Measurements from ENCODE around the gene PDE9A.

Gene PDE9A

DNA sequence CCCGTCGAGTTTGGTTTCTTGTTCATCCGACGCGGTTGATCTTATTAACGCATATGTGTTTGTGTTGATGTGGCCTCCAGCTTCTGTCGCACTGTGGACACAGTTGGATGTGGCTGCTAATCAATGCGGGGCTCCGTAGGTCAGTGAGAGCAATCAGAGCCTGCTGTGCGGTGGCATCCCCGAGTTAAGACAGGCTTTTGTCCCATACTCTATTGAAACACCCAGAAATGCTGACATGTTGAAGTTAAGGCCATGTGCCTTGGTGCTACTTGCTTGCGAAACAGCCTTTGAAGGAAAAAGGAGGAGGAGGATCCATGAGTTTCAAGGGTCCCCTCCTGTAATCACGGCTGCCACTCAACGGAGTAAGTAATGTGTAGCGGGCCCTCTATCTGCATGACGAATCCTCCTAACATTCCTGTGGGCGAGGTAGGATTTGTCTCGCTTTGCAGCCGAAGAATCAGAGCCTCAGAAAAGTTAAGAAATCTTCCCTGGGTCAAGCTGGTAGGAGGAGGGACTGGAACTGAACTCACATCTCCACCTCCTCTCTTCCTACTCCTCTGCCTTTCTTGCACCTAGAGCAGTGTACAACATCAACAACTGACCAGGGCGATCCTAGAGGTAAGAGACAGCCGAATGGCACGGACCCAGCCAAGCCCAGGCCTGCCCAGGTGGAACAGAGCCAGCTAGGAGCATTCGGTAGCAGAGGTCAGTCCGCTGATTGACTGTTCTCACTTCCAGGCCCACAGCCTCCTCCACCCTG lies 19.5 kb downstream of the PDE9A start:
- WGBS, 2 experiments: 53 to 54% methylated on average over 24 of the region's 24 CpGs
- no peak overlapping the region for H3K4me3 ChIP-seq (ENCODE audit: insufficient read depth, low read depth, low read length)
- H3K4me1 ChIP-seq (ENCODE audit: control insufficient read depth, insufficient read depth, low read length): peaks cover 62% of the 10 kb centered on the region
- peak overlapping the region; percentile 79 for H3K27ac ChIP-seq (ENCODE audit: insufficient read depth, low read depth, low read length, poor library complexity, severe bottlenecking)
- H3K36me3 ChIP-seq (ENCODE audit: control insufficient read depth, insufficient read depth, low read length): peaks cover 9% of the 10 kb centered on the region
- no peaks in the 10 kb centered on the region for H3K27me3 ChIP-seq (ENCODE audit: control insufficient read depth, insufficient read depth, low read length, poor library complexity, severe bottlenecking)
- H3K9me3 ChIP-seq (ENCODE audit: control insufficient read depth, low read length): no peaks in the 10 kb centered on the region

DNA sequence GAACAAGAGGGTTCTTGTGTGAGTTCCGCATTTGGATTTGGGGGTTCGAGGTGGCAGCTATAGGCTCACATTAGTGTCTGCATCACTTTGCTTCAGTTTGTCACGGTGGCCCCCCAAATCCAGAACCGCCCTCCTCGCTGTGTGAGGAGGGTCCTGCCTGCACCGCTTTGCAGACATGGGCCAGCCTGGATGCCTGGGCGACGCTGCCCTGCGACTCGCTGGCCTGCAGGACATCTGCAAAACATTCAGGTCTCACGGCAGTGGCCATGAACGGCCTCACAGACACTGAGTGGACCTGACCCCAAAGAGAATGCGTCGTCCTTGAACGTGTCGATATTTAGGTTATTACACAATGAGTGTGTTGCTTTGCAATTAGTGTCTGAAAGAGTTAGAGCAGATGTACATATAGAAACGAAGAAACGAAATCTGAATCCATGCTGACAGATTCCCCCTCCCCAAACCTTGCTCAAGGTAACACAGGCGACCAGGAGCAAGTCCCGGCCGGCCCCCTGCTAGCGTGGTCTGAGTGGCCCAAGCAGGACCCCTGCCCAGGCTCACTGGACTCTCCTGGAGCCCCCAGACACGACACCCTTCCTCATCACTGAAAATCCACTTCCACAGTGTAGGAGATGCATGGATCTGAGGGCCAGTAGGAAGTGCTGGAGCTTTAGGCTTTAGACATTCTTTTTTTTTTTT lies 20.4 kb downstream of the PDE9A start:
- H3K27me3 ChIP-seq (ENCODE audit: control insufficient read depth, insufficient read depth, low read length, poor library complexity, severe bottlenecking): no peaks in the 10 kb centered on the region
- peak overlapping the region; percentile 79 for H3K27ac ChIP-seq (ENCODE audit: insufficient read depth, low read depth, low read length, poor library complexity, severe bottlenecking)
- H3K4me1 ChIP-seq (ENCODE audit: control insufficient read depth, insufficient read depth, low read length): peaks cover 54% of the 10 kb centered on the region

DNA sequence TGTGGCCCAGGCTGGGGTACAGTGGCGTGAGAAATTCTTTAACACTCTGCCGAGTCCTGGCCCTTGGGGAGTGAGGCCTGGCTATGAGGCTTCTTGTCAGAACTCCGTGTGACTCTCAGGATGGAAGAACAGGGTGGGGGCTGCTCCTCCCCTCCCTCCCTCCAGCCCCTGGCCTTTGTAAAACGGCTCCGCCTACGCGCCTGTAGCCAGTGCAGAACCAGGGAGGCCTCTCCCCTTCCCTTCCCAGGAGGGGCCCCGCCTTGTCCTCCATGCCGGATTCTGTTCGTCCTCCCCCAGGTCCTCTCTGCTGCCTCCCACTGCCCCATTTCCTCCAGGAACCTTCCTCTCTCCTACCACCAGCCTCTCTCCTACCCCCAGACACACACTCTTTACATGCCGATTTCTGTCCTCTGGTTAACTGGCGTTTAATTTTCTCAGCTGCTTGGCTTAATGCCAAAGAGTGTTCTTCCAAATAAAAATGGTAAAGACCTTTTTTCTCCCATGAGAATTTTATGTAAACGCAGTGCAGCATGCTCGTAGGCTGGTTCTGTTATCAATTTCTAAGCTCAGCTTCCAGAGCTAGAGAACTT lies 21.0 kb downstream of the PDE9A start:
- H3K36me3 ChIP-seq (ENCODE audit: control insufficient read depth, insufficient read depth, low read length): peaks cover 9% of the 10 kb centered on the region
- no peaks in the 10 kb centered on the region for H3K27me3 ChIP-seq (ENCODE audit: control insufficient read depth, insufficient read depth, low read length, poor library complexity, severe bottlenecking)
- WGBS, 2 experiments: 24 to 26% methylated on average over 14 of the region's 14 CpGs
- H3K27ac ChIP-seq (ENCODE audit: insufficient read depth, low read depth, low read length, poor library complexity, severe bottlenecking): no peak overlapping the region
- peaks cover 49% of the 10 kb centered on the region for H3K4me1 ChIP-seq (ENCODE audit: control insufficient read depth, insufficient read depth, low read length)
- H3K9me3 ChIP-seq (ENCODE audit: control insufficient read depth, low read length): no peaks in the 10 kb centered on the region
- H3K4me3 ChIP-seq (ENCODE audit: insufficient read depth, low read depth, low read length): no peak overlapping the region

More for the DNA sequence above, 20.4 kb downstream of the PDE9A start:
- Histone ChIP-seq H3K36me3 (ENCODE audit: control insufficient read depth, insufficient read depth, low read length) (peaks cover 9% of the 10 kb centered on the region), H3K4me3 (ENCODE audit: insufficient read depth, low read depth, low read length) (no peak overlapping the region), H3K9me3 (ENCODE audit: control insufficient read depth, low read length) (no peaks in the 10 kb centered on the region)
- WGBS, 2 experiments: 78 to 81% methylated on average over 23 of the region's 23 CpGs

DNA sequence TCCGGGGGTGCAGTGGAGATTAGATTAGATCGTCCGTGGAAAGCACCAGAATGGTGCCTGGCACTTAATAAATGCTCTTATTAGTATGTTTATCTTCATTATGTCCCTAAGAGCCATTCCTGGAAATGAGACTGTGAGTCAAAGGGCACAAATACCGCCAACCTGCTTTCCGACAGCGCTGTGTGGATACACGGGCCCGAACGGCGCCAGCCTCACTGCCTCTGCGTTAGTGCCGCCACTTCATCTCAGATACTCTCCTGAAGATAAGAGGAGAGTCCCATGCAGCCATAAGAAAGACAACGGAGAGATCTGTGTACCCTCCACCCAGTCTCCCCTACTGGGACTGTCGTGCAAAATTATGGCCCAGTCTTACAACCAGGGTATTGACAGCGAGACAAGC lies 22.0 kb downstream of the PDE9A start:
- H3K27ac ChIP-seq (ENCODE audit: insufficient read depth, low read depth, low read length, poor library complexity, severe bottlenecking): no peak overlapping the region
- WGBS, 2 experiments: 97% methylated on average over 15 of the region's 15 CpGs
- H3K27me3 ChIP-seq (ENCODE audit: control insufficient read depth, insufficient read depth, low read length, poor library complexity, severe bottlenecking): no peaks in the 10 kb centered on the region

DNA sequence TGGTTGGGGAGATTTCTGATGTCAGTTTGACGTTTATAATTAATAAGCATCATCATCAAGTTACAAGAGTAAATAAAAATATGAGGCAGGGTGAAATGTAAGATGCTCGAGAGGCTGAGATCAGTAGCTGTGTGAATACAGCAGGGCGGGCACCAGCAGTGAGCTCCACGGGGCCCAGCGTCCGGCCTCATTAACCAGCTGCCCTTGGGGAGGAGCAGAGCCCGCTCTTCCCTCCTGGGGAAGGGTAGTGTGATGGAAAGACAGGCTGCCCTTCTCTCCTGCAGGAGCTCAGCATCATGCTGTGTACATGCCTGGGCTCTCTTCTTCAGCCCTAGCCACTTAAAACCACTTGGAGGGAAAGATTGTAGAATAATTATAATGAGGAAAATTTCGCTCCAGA lies 23.4 kb downstream of the PDE9A start:
- no peak overlapping the region for H3K4me3 ChIP-seq (ENCODE audit: insufficient read depth, low read depth, low read length)
- H3K9me3 ChIP-seq (ENCODE audit: control insufficient read depth, low read length): no peaks in the 10 kb centered on the region
- peak overlapping the region; percentile 4 for H3K27ac ChIP-seq (ENCODE audit: insufficient read depth, low read depth, low read length, poor library complexity, severe bottlenecking)
- peaks cover 52% of the 10 kb centered on the region for H3K4me1 ChIP-seq (ENCODE audit: control insufficient read depth, insufficient read depth, low read length)
- no peaks in the 10 kb centered on the region for H3K27me3 ChIP-seq (ENCODE audit: control insufficient read depth, insufficient read depth, low read length, poor library complexity, severe bottlenecking)
- no peaks in the 10 kb centered on the region for H3K36me3 ChIP-seq (ENCODE audit: control insufficient read depth, insufficient read depth, low read length)
- WGBS, 2 experiments: 37 to 47% methylated on average over 7 to 8 of the region's 8 CpGs

More for the DNA sequence above, 22.0 kb downstream of the PDE9A start:
- Histone ChIP-seq H3K36me3 (ENCODE audit: control insufficient read depth, insufficient read depth, low read length) (peaks cover 2% of the 10 kb centered on the region), H3K9me3 (ENCODE audit: control insufficient read depth, low read length) (no peaks in the 10 kb centered on the region), H3K4me1 (ENCODE audit: control insufficient read depth, insufficient read depth, low read length) (peaks cover 49% of the 10 kb centered on the region), H3K4me3 (ENCODE audit: insufficient read depth, low read depth, low read length) (no peak overlapping the region)

DNA sequence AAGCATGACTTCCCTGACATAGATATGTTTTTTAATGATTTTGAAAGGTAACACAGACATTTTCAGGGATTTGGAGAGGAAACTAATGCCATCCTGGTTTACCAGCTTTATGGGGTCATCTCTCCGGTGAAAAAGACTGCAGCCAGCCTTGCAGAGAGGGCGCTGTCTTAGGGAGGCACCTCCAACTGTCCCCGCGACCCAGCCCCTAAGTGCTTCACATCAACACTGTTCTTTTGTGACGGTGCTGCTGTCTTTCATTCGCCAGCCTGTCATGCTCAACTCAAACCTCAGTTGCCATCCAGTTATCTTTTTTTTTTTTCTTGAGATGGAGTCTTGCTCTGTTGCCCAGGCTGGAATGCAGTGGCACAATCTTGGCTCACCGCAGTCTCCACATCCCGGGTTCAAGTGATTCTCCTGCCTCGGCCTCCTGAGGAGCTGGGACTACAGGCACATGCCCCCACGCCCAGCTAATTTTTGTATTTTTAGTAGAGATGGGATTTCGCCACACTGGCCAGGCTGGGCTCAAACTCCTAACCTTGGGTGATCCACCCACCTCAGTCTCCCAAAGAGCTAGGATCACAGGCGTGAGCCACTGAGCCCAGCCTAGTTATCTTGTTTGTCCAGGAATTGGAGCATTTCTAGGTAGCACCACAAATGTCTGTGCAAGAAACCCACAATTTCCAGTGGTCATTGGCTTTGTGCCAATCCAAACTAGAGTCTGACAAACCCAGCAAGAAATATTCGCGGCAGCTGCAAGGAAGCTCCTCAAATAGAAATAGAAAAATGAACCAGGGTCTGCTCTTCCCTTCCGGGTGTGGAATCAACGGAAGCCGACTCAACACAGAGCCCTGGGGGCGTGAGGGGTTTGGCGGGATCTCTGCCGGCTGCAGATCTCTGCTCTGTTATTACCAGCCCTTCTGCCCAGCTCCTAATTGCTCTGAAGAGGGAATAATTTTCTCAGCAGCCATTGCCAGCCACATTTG lies 24.2 kb downstream of the PDE9A start:
- 87 to 90% methylated on average over 20 of the region's 20 CpGs for WGBS, 2 experiments
- peak overlapping the region; percentile 4 for H3K27ac ChIP-seq (ENCODE audit: insufficient read depth, low read depth, low read length, poor library complexity, severe bottlenecking)
- H3K4me3 ChIP-seq (ENCODE audit: insufficient read depth, low read depth, low read length): no peak overlapping the region

DNA sequence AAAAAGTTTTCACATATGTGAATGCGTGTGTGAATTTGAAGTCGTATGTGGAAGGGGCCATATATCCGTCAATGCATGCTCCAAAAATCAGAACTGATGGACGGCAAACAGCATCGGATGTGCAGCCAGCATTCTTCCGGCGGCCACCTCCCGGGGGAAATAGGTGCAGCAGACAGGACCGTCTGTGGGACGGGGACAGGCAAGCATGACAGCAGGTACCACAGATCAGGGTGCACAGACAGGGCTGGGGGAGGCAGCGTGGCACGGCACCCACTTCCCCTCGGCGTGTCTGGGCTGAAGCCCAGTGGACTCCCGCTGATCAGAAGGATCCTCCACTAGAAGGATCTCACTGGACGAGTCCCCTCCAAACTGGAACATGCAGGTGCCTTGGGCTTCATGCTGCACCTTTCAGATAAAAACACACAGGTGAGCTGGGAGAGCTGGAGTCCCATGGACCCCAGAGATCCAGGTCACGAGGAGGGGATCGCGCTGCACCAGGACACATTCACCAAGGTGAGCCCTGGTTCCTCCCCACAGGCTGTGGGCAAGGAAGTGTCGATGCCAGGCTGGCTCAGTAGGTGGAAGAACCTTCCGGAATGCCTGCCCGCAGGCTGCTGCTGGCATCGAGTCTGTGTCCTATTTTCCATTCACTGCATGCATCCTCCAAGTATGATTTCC lies 25.3 kb downstream of the PDE9A start:
- H3K9me3 ChIP-seq (ENCODE audit: control insufficient read depth, low read length): no peaks in the 10 kb centered on the region
- no peaks in the 10 kb centered on the region for H3K27me3 ChIP-seq (ENCODE audit: control insufficient read depth, insufficient read depth, low read length, poor library complexity, severe bottlenecking)
- peaks cover 37% of the 10 kb centered on the region for H3K4me1 ChIP-seq (ENCODE audit: control insufficient read depth, insufficient read depth, low read length)

More for the DNA sequence above, 24.2 kb downstream of the PDE9A start:
- Histone ChIP-seq H3K27me3 (ENCODE audit: control insufficient read depth, insufficient read depth, low read length, poor library complexity, severe bottlenecking) (no peaks in the 10 kb centered on the region), H3K36me3 (ENCODE audit: control insufficient read depth, insufficient read depth, low read length) (no peaks in the 10 kb centered on the region), H3K9me3 (ENCODE audit: control insufficient read depth, low read length) (no peaks in the 10 kb centered on the region), H3K4me1 (ENCODE audit: control insufficient read depth, insufficient read depth, low read length) (peaks cover 44% of the 10 kb centered on the region)

DNA sequence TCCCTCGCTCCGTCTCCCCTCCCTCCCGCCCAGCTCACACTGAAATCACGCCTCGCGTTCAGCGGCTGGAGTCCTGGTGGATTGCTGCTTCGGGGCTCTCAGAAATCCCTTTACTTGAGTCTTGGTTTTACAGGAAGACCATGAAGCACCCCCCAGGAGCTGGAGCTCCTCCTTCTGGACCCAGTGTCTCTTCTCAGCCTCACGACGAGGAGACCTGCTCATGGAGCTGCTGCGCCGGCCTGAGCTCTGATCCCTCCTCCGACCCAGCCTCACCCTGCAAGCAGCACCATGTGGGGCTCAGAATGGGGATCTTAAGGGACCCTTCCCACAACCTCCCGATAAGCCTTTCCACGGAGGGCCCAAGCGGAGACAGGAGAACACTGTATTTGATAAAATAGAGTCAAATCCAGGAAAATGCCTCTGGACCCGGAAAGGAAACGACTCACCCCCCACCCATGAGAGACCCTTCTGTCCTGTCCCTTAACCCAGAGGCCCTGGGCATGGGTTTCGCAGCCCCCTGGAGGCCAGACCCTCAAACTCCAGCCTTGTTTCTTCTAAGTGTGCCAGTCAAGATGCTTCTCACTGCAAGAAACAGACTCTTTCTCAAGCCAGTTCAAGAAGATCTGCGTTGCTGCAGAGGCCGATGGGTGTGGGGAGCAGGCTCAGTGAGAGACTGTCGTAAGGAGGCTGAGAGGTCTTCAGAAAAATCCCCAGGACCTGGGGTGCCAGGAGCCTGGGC lies 26.1 kb downstream of the PDE9A start:
- WGBS, 2 experiments: 88 to 93% methylated on average over 22 of the region's 22 CpGs
- Histone ChIP-seq H3K4me3 (ENCODE audit: insufficient read depth, low read depth, low read length) (no peak overlapping the region), H3K36me3 (ENCODE audit: control insufficient read depth, insufficient read depth, low read length) (no peaks in the 10 kb centered on the region), H3K9me3 (ENCODE audit: control insufficient read depth, low read length) (no peaks in the 10 kb centered on the region), H3K27me3 (ENCODE audit: control insufficient read depth, insufficient read depth, low read length, poor library complexity, severe bottlenecking) (no peaks in the 10 kb centered on the region), H3K4me1 (ENCODE audit: control insufficient read depth, insufficient read depth, low read length) (peaks cover 30% of the 10 kb centered on the region), H3K27ac (ENCODE audit: insufficient read depth, low read depth, low read length, poor library complexity, severe bottlenecking) (no peak overlapping the region)

More for the DNA sequence above, 25.3 kb downstream of the PDE9A start:
- Histone ChIP-seq H3K27ac (ENCODE audit: insufficient read depth, low read depth, low read length, poor library complexity, severe bottlenecking) (no peak overlapping the region), H3K36me3 (ENCODE audit: control insufficient read depth, insufficient read depth, low read length) (no peaks in the 10 kb centered on the region), H3K4me3 (ENCODE audit: insufficient read depth, low read depth, low read length) (no peak overlapping the region)
- WGBS, 2 experiments: 92 to 93% methylated on average over 23 of the region's 23 CpGs

DNA sequence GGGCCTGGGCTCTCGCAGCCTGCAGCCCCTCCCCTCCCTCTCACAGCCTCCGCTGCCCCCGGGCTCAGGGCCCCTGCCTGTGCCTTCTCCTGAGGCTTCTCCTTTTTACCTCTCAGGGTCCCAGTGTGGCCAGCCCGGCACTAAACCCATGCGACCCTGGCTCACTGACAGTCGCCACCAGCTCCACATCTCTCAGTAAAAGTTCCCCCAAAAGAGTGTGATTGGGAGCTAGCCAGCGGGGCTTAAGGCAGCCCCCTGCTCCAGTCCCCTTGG lies 26.6 kb downstream of the PDE9A start:
- 87 to 91% methylated on average over 7 of the region's 7 CpGs for WGBS, 2 experiments

More for the DNA sequence above, 26.6 kb downstream of the PDE9A start:
- H3K27ac ChIP-seq (ENCODE audit: insufficient read depth, low read depth, low read length, poor library complexity, severe bottlenecking): no peak overlapping the region
- H3K4me3 ChIP-seq (ENCODE audit: insufficient read depth, low read depth, low read length): no peak overlapping the region
- no peaks in the 10 kb centered on the region for H3K9me3 ChIP-seq (ENCODE audit: control insufficient read depth, low read length)
- H3K4me1 ChIP-seq (ENCODE audit: control insufficient read depth, insufficient read depth, low read length): peaks cover 25% of the 10 kb centered on the region
- no peaks in the 10 kb centered on the region for H3K36me3 ChIP-seq (ENCODE audit: control insufficient read depth, insufficient read depth, low read length)
- no peaks in the 10 kb centered on the region for H3K27me3 ChIP-seq (ENCODE audit: control insufficient read depth, insufficient read depth, low read length, poor library complexity, severe bottlenecking)
